ENCODE results near the gene LAMA1.
A peak's percentile ranks its signal among the peaks of the same experiment; 100 is the strongest.

LAMA1 gene

DNA sequence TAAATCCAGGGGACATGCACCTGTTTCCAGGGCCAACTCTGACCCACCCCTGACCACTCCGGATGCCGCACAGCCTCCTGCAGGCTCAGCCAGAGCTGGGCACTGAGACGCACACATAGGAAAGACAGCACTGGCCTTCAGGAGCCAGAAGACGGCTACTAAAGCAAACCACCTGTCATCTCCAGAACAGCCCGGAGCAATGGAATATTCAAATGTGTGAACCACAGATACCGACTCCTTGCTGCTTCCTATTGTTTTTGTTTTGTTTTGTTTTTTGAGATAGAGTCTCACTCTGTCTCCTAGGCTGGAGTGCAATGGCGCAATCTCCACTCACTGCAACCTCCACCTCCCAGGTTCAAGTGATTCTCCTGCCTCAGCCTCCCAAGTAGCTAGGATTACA lies 94.0 kb downstream of the LAMA1 start:
- no peak overlapping the region for H3K4me3 ChIP-seq (replicated peaks; ENCODE audit: low read depth, low read length)
- DNase-seq (ENCODE audit: extremely low read depth, low read depth), result no peak
- TF ChIP-seq, protein P1, sequence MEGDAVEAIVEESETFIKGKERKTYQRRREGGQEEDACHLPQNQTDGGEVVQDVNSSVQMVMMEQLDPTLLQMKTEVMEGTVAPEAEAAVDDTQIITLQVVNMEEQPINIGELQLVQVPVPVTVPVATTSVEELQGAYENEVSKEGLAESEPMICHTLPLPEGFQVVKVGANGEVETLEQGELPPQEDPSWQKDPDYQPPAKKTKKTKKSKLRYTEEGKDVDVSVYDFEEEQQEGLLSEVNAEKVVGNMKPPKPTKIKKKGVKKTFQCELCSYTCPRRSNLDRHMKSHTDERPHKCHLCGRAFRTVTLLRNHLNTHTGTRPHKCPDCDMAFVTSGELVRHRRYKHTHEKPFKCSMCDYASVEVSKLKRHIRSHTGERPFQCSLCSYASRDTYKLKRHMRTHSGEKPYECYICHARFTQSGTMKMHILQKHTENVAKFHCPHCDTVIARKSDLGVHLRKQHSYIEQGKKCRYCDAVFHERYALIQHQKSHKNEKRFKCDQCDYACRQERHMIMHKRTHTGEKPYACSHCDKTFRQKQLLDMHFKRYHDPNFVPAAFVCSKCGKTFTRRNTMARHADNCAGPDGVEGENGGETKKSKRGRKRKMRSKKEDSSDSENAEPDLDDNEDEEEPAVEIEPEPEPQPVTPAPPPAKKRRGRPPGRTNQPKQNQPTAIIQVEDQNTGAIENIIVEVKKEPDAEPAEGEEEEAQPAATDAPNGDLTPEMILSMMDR (IDR thresholded peaks at IDR 0.05; ENCODE audit: low read depth, low read length, missing control alignments), result no peak

DNA sequence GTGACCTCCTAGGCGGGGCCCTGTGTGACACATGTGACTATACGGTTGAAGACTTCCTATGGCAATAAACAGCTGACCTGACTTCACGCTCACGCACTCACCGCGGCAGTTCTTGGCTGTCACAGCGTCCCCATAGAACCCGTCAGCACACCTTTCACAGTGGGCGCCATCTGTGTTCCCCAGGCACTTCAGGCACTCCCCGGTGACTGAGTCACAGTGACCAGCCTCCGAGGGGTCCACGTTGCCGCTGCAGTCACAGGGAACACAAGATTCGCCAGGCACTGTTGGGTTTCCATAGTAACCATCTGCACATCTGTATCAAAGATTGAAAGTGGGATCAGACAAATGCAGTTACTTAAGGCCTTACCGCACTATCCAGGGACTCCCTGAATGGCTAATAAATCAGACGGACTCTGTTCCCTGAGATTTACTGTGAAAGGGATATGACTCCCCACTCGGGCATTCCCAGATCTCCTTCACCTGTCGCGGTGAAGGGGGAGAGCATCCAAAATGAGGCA lies 94.5 kb downstream of the LAMA1 start:
- no peak overlapping the region for H3K4me3 ChIP-seq (replicated peaks; ENCODE audit: low read depth, low read length)
- DNase-seq (ENCODE audit: extremely low read depth, low read depth), result no peak
- TF ChIP-seq, protein P1 (IDR thresholded peaks at IDR 0.05; ENCODE audit: low read depth, low read length, missing control alignments), result no peak

DNA sequence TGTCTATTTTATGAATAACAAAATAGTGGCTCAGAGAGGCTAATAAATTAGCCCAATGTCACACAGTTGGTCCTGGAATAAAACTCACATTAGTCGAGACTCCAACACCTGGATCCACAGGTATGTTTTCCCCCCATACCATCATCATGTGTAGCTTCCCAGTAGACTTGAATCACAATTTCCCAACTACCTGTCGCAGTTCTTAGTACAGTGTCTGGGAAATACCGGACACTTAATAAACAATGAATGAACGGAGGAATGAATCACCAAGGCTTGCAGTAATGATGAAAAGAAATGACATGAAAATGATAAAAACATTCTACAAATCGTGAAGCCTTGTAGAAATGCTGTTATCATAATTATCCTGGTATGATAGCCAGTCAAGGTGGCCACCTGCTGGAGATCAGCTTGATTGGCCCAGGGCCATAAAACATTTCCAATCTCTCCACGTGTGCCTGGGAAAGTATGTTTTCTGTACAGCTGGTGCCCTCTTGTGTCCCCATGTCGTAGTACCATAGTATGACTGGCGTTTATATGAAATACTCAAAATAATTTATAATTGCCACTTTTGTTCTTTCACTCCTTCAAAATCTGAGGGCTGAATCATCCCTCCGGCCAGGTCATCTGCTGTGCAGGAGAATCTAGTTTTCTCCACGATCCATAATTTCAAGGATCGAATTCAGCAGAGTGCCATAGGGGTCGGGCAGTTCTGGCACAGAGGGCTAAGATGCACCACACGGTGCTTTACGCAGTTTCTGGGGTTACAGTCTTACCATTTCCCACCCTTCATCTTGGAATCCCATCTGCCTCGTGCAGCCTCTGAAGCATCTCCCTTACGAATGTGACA lies 95.4 kb downstream of the LAMA1 start:
- TF ChIP-seq, protein P1 (IDR thresholded peaks at IDR 0.05; ENCODE audit: low read depth, low read length, missing control alignments), result peak; percentile 52
- H3K4me3 ChIP-seq (replicated peaks; ENCODE audit: low read depth, low read length), result no peak overlapping the region
- peak; percentile 37 for DNase-seq (ENCODE audit: extremely low read depth, low read depth)

DNA sequence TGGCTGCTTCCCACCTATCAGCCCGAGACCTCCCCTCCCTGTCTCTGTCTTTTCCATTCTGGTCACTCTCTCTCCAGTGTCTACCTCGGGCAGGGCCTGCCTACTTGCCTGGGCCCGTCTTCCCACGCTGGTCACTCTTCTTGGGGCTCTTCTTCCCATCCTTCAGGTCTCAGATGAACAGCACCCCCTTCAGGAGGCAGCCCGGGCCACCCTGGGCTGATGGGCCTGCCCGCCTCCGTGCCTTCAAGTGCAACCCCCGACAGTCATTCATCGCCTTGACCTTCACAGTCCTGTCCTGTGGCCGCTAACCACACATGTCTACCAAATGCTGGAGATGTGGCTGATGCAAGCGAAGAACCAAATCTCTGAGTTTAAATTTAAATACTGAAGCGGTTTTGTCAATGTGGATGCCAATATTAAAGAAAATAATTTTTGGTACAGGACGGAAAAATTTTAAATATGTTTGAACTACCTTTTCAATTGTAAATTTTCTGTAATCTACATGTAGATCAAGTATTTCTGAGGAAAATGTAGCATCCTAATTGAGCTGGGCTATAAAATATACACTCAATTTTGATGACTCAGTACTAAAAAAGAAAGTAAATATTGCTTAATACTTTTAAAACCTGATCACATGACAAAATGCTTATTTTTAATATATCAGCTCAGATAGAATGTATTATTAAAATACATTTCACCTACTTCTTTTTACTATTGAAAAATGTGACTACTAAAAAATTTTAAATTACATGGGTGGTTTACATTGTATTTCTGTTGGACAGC lies 96.4 kb downstream of the LAMA1 start:
- no peak overlapping the region for H3K4me3 ChIP-seq (replicated peaks; ENCODE audit: low read depth, low read length)
- DNase-seq (ENCODE audit: extremely low read depth, low read depth), result no peak
- TF ChIP-seq, protein P1 (IDR thresholded peaks at IDR 0.05; ENCODE audit: low read depth, low read length, missing control alignments), result no peak

DNA sequence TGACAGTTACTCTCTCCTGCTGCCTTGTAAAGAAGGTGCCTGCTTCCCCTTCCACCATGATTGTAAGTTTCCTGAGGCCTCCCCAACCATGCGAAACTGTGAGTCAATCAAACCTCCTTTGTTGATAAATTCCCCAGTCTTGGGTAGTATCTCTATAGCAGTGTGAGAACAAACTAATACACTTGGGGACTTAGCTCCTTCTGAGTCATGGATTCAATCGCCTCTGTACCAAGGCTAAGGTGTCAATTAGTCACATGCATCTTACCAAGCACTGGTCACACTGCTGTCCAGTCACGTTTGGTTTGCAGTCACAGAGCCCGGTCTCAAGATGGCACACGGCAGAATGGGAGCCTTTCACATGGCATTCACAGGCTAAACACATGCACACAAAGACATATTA lies 100.6 kb downstream of the LAMA1 start:
- DNase-seq (ENCODE audit: extremely low read depth, low read depth), result no peak
- TF ChIP-seq, protein P1 (IDR thresholded peaks at IDR 0.05; ENCODE audit: low read depth, low read length, missing control alignments), result no peak
- H3K4me3 ChIP-seq (replicated peaks; ENCODE audit: low read depth, low read length), result no peak overlapping the region

DNA sequence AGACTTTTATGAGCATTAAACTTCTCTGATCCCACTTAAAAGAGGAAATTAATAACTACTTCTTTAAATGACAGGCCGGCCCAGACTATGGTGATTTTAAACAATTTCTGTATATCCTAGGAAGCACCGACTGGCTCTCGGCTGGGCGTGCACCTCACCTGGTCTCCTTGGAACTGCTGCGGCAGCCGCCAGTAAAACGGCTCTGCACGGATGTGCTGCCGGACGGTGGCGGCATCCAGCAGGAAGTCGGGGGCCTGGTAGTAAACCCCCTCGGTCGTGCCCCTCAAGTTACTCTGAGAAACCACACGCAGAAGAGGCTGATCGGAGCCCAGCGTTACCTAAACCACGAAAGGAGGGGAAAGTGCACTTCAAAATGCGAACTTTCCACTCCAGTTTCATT lies 106.5 kb downstream of the LAMA1 start:
- DNase-seq (ENCODE audit: extremely low read depth, low read depth), result no peak
- TF ChIP-seq, protein P1 (IDR thresholded peaks at IDR 0.05; ENCODE audit: low read depth, low read length, missing control alignments), result no peak
- H3K4me3 ChIP-seq (replicated peaks; ENCODE audit: low read depth, low read length), result no peak overlapping the region
